Fibroblast of lung (primary cell): ENCODE results near the gene SLC38A6.

ENCODE experiments used
- EZH2 ChIP-seq: IDR thresholded peaks from 2 replicates; pipeline ENCODE4 v1.5.1; 2012; ENCODE audit warnings: low read length, control low read depth, mild to moderate bottlenecking; ENCODE audit errors: missing control alignments
- TF ChIP-seq, protein P1 (sequence below), 2 donors: IDR thresholded peaks in 1 of 2; conservative IDR thresholded peaks in 1 of 2; 1 replicate in 1 of 2; 2 replicates in 1 of 2; pipeline ENCODE4 v1.5.1; 2011 to 2012; ENCODE audit warnings: low read length in 2 of 2, control low read depth in 1 of 2, inconsistent platforms in 1 of 2, low read depth in 1 of 2, mild to moderate bottlenecking in 1 of 2

DNA sequence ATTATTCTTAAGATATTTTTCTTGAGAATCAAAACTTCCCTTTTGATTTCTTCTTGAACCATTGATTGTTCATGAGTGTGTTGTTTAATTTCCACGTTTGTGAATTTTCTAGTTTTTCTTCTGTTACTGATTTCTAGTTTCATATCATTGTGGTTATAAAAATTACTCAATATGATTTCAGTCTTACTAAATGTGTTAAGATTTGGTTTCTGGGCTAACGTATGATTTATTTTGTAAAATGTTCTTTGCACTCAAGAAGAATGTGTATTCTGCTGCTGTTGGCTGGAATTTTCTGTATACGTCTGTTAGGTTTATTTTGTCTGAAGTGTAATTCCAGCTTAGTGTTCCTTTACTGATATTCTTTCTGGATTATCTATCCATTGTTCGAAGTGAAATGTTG, 24.8 kb upstream of the SLC38A6 start:
- TF ChIP-seq EZH2 = no peak
- TF ChIP-seq, protein P1, sequence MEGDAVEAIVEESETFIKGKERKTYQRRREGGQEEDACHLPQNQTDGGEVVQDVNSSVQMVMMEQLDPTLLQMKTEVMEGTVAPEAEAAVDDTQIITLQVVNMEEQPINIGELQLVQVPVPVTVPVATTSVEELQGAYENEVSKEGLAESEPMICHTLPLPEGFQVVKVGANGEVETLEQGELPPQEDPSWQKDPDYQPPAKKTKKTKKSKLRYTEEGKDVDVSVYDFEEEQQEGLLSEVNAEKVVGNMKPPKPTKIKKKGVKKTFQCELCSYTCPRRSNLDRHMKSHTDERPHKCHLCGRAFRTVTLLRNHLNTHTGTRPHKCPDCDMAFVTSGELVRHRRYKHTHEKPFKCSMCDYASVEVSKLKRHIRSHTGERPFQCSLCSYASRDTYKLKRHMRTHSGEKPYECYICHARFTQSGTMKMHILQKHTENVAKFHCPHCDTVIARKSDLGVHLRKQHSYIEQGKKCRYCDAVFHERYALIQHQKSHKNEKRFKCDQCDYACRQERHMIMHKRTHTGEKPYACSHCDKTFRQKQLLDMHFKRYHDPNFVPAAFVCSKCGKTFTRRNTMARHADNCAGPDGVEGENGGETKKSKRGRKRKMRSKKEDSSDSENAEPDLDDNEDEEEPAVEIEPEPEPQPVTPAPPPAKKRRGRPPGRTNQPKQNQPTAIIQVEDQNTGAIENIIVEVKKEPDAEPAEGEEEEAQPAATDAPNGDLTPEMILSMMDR (conservative IDR thresholded peaks at IDR 0.05 in 1 of 2, IDR thresholded peaks at IDR 0.05 in 1 of 2; ENCODE audit: low read depth in 1 of 2, low read length in 2 of 2) = no peak
